SK-N-MC (cell line): ENCODE measurements around the gene NCAPG2.

Source experiments
- EZH2 ChIP-seq: fragments of 200-600 bp; sonication (generic); IDR thresholded peaks from one replicate; pipeline ENCODE4 v1.6.1; 2017; ENCODE audit warnings: antibody characterized with exemption
- POLR2AphosphoS5 ChIP-seq: IDR thresholded peaks from 2 replicates; pipeline ENCODE4 v1.6.1; 2012; ENCODE audit warnings: mild to moderate bottlenecking, low read depth, low read length, borderline replicate concordance

GRCh38 chr7:158732494-158733219 is 28.1 kb upstream of the NCAPG2 start:
- no peak for TF ChIP-seq EZH2
- TF ChIP-seq POLR2AphosphoS5: no peak
